Endothelial cell of umbilical vein (primary cell): Measurements from ENCODE around the gene MXI1. TPM values are rescaled to one million over a fixed set of nuclear protein-coding genes. Genes with fewer than 3 reads are reported as not detected.

Source experiments
- BruUV-seq: library from RNA; stranded (reverse); fragments of 400-500 nt; replicated peaks from 2 replicates; lab custom pipeline; 2021; lab: Mats Ljungman, UMichigan
- CTCF ChIA-PET: fragments of 300-600, 350-600 bp; sonication (Branson Sonifier 250); formaldehyde crosslinking; loops from one replicate; lab custom pipeline; 2021; ENCODE audit warnings: antibody characterized with exemption, inconsistent platforms; lab: Charles Lee
- POLR2A ChIA-PET: fragments of 300-600, 350-600 bp; sonication (Branson Sonifier 250); formaldehyde crosslinking; loops from one replicate; lab custom pipeline; 2021; ENCODE audit warnings: antibody characterized with exemption, inconsistent platforms; lab: Charles Lee
- DNase-seq: peaks from one replicate; pipeline ENCODE4 v3.0.0-alpha.2; 2011; ENCODE audit warnings: low read depth, low spot score
- FAIRE-seq: peaks from 2 replicates; lab custom pipeline; 2011; peaks lifted over from hg19 to GRCh38; lab: Jason Lieb, UNC
- H2AFZ ChIP-seq: 2 replicates; pipeline ENCODE4 v1.6.0; 2012; ENCODE audit warnings: low read depth, low read length, control low read depth, inconsistent platforms
- H3K27ac ChIP-seq: 2 replicates; pipeline ENCODE4 v1.5.1; 2011; ENCODE audit warnings: low read depth, mild to moderate bottlenecking, control low read depth, low read length, moderate library complexity; ENCODE audit not compliant: insufficient read depth
- H3K27me3 ChIP-seq, 2 experiments: 2 replicates each; pipeline versions ENCODE4 v1.6.0 to v1.6.1; 2011; ENCODE audit warnings: low read length in 2 of 2, mixed read lengths in 1 of 2; ENCODE audit not compliant: control insufficient read depth in 2 of 2, insufficient read depth in 2 of 2
- H3K36me3 ChIP-seq, 2 experiments: 2 replicates in 1 of 2; 3 replicates in 1 of 2; pipeline ENCODE4 v1.5.1; 2011; ENCODE audit warnings: low read length in 2 of 2, mild to moderate bottlenecking in 1 of 2, moderate library complexity in 1 of 2; ENCODE audit not compliant: control insufficient read depth in 2 of 2, insufficient read depth in 2 of 2; ENCODE audit errors: extremely low read depth in 1 of 2
- H3K4me1 ChIP-seq: 3 replicates; pipeline ENCODE4 v1.5.1; 2011; ENCODE audit warnings: mild to moderate bottlenecking, low read length; ENCODE audit not compliant: control insufficient read depth, insufficient read depth; ENCODE audit errors: extremely low read depth
- H3K4me2 ChIP-seq: 2 replicates; pipeline ENCODE4 v1.6.1; 2011; ENCODE audit warnings: low read length, control low read depth, mixed read lengths; ENCODE audit not compliant: insufficient read depth
- H3K4me3 ChIP-seq, 3 experiments: fragments of 200-600 bp in 1 of 3; sonication (generic), shearing (Covaris generic) in 1 of 3; replicated peaks in 1 of 3; 2 replicates each; pipeline ENCODE4 v1.5.1; 2011 to 2016; ENCODE audit warnings: control low read depth in 3 of 3, low read length in 3 of 3, mild to moderate bottlenecking in 2 of 3, inconsistent platforms in 1 of 3, low read depth in 1 of 3, moderate library complexity in 1 of 3; ENCODE audit not compliant: insufficient read depth in 1 of 3
- H3K79me2 ChIP-seq: 2 replicates; pipeline ENCODE4 v1.6.0; 2012; ENCODE audit warnings: low read length, inconsistent platforms; ENCODE audit not compliant: control insufficient read depth, insufficient read depth
- H3K9ac ChIP-seq: replicated peaks from 2 replicates; pipeline ENCODE3; 2011; ENCODE audit warnings: low read length, control low read depth; ENCODE audit not compliant: insufficient read depth; ENCODE audit errors: extremely low read depth
- H3K9me1 ChIP-seq: replicated peaks from 3 replicates; pipeline ENCODE4 v1.6.0; 2011; ENCODE audit warnings: mild to moderate bottlenecking, low read length; ENCODE audit not compliant: control insufficient read depth, insufficient read depth; ENCODE audit errors: extremely low read depth
- H3K9me3 ChIP-seq: replicated peaks from 2 replicates; pipeline ENCODE4 v1.5.1; 2012; ENCODE audit warnings: low read length, inconsistent platforms; ENCODE audit not compliant: control insufficient read depth, insufficient read depth
- H4K20me1 ChIP-seq: replicated peaks from 2 replicates; pipeline ENCODE3; 2011; ENCODE audit warnings: mild to moderate bottlenecking, low read length; ENCODE audit not compliant: control insufficient read depth, insufficient read depth; ENCODE audit errors: extremely low read depth
- EZH2 ChIP-seq: IDR thresholded peaks from 2 replicates; pipeline ENCODE4 v1.6.1; 2012; ENCODE audit warnings: borderline replicate concordance, low read depth, mild to moderate bottlenecking, moderate library complexity, low read length, inconsistent platforms; ENCODE audit not compliant: severe bottlenecking
- FOS ChIP-seq: IDR thresholded peaks from 2 replicates; pipeline ENCODE4 v1.6.1; 2011; ENCODE audit warnings: mild to moderate bottlenecking, low read length, moderate library complexity, borderline replicate concordance; ENCODE audit not compliant: insufficient read depth
- GATA2 ChIP-seq: IDR thresholded peaks from 2 replicates; pipeline ENCODE4 v1.7.0; 2011; ENCODE audit warnings: low read depth, mild to moderate bottlenecking, moderate library complexity, mixed read lengths, low read length; ENCODE audit not compliant: insufficient read length, insufficient read depth
- JUN ChIP-seq: IDR thresholded peaks from 2 replicates; pipeline ENCODE4 v1.6.1; 2011; ENCODE audit warnings: borderline replicate concordance, low read depth; ENCODE audit not compliant: insufficient read length, insufficient read depth
- MYC ChIP-seq: IDR thresholded peaks from one replicate; pipeline ENCODE4 v1.6.1; 2011; ENCODE audit warnings: mild to moderate bottlenecking, low read depth, low read length
- POLR2A ChIP-seq: IDR thresholded peaks from 2 replicates; pipeline ENCODE4 v1.6.1; 2012; ENCODE audit warnings: low read depth, mild to moderate bottlenecking, control low read depth, low read length
- POLR2AphosphoS5 ChIP-seq: IDR thresholded peaks from 2 replicates; pipeline ENCODE4 v1.6.1; 2012; ENCODE audit warnings: low read depth, mild to moderate bottlenecking, control low read depth, low read length, moderate library complexity; ENCODE audit not compliant: insufficient read depth
- dilution Hi-C: fragments of 300-500 bp; cut with MboI; formaldehyde crosslinking; loops from one replicate; pipeline ENCODE4 v1.15.0; 2019; ENCODE audit warnings: low sequenced_read_pairs; ENCODE audit not compliant: extremely low pct_ligation_motif_present
- intact Hi-C: fragments of 100-400 bp; cut with micrococcal nuclease; formaldehyde crosslinking; loops from one replicate; pipeline ENCODE4 v1.10.0; 2022
- polyA plus RNA-seq, 4 experiments: library from polyadenylated mRNA; depleted of rRNA in 3 of 4; stranded (reverse) in 3 of 4; unstranded in 1 of 4; fragments of >200 nt; gene quantifications; 2 replicates each; pipeline versions ENCODE4 v1.2.1 to v1.2.3, GENCODE V29; 2011 to 2012; ENCODE audit warnings: missing spikeins in 1 of 4
- total RNA-seq: library from RNA; stranded (reverse); gene quantifications from 2 replicates; pipeline ENCODE4 v1.2.3, GENCODE V29; 2021
- TF ChIP-seq, protein P1 (sequence below), 2 donors: IDR thresholded peaks; 1 replicate in 1 of 2; 2 replicates in 1 of 2; pipeline ENCODE4 v1.5.1; 2011; ENCODE audit warnings: low read length in 2 of 2, mild to moderate bottlenecking in 2 of 2, moderate library complexity in 2 of 2, control low read depth in 1 of 2, inconsistent platforms in 1 of 2, low read depth in 1 of 2; ENCODE audit not compliant: insufficient read depth in 1 of 2; ENCODE audit errors: extremely low read depth in 1 of 2
- TF ChIP-seq, protein P2 (sequence below): IDR thresholded peaks from 2 replicates; pipeline ENCODE4 v1.6.1; 2011; ENCODE audit not compliant: insufficient read depth, insufficient read length

The MXI1 gene
- total and polyA plus RNA-seq, 2 donors (not counting 3 experiments of a cell fraction or from before 2014, with no cell fraction given): 2.7 to 8.5 TPM

DNA sequence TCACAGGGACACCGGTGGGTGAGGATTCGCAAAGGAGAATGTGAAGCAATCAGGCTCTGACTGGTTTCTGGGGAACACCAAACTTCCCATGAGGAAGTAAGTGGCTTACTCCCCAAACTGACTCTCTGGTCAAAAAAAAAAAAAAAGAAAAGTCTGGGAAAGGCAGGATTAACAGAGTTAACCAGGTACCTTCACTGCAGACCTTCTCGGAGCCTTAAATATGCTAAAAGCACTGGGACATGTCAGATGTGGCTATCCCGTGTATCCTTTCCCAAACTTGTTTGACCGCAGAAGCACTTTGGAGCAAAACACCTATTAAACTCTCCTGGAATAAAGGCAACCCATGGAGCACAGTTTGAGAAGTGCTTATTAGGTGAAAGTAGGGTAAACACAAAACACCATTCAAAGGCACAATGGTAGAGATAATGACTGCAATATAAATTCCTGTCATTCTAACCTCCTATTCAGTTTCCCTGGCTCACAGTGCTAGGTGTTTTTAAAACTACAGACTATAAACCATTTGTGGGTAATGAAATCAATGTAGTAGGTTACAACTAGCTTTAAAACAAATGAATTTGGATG is 44.1 kb upstream of the MXI1 start:
- Histone ChIP-seq H3K9me1 (no peaks in the 10 kb centered on the region), H3K9me3 (no peaks in the 10 kb centered on the region), H3K4me2 (no peak overlapping the region), H3K4me1 (no peaks in the 10 kb centered on the region), H3K36me3 (no peaks in the 10 kb centered on the region), H3K27me3 (peaks cover 12 to 14% of the 10 kb centered on the region in 2 experiments), H3K9ac (no peak overlapping the region), H2AFZ (no peak overlapping the region), H3K27ac (no peak overlapping the region), H3K79me2 (no peaks in the 10 kb centered on the region), H4K20me1 (no peaks in the 10 kb centered on the region), H3K4me3 (no peak overlapping the region)
- no TSS peak for BruUV-seq
- intact Hi-C loops (no loop called here), dilution Hi-C loops (no loop called here)
- TF ChIP-seq POLR2AphosphoS5 (no peak), POLR2A (no peak), FOS (no peak), JUN (no peak), GATA2 (no peak), EZH2 (no peak), MYC (no peak)
- TF ChIP-seq, protein P1, sequence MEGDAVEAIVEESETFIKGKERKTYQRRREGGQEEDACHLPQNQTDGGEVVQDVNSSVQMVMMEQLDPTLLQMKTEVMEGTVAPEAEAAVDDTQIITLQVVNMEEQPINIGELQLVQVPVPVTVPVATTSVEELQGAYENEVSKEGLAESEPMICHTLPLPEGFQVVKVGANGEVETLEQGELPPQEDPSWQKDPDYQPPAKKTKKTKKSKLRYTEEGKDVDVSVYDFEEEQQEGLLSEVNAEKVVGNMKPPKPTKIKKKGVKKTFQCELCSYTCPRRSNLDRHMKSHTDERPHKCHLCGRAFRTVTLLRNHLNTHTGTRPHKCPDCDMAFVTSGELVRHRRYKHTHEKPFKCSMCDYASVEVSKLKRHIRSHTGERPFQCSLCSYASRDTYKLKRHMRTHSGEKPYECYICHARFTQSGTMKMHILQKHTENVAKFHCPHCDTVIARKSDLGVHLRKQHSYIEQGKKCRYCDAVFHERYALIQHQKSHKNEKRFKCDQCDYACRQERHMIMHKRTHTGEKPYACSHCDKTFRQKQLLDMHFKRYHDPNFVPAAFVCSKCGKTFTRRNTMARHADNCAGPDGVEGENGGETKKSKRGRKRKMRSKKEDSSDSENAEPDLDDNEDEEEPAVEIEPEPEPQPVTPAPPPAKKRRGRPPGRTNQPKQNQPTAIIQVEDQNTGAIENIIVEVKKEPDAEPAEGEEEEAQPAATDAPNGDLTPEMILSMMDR (IDR thresholded peaks at IDR 0.05; ENCODE audit: extremely low read depth in 1 of 2, insufficient read depth in 1 of 2, low read depth in 1 of 2, low read length in 2 of 2): no peak
- TF ChIP-seq, protein P2, sequence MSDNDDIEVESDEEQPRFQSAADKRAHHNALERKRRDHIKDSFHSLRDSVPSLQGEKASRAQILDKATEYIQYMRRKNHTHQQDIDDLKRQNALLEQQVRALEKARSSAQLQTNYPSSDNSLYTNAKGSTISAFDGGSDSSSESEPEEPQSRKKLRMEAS: no peak
- no peak for FAIRE-seq
- DNase-seq: no peak
- ChIA-PET POLR2A (no interaction called here), CTCF (interaction anchor here (1.1 to 1.3 kb wide), 2 partner anchors 11 to 117 kb away, joined by 3 to 4 read pairs; no protein-coding TSS in a partner anchor)
